Stimulated activated CD8-positive, alpha-beta memory T cell treated with anti-CD3 and anti-CD28 coated beads, Interleukin-2, amount 100 ng/mL, for 1 hour (primary cell): ENCODE data around the gene NRIP2.
A peak's percentile ranks its signal among the peaks of the same experiment; 100 is the strongest.

ENCODE experiments used
- DNase-seq, 2 donors: peaks; one replicate each; pipeline ENCODE4 v3.0.0-alpha.2; 2020; ENCODE audit warnings: low read depth in 2 of 2

NRIP2 gene

DNA sequence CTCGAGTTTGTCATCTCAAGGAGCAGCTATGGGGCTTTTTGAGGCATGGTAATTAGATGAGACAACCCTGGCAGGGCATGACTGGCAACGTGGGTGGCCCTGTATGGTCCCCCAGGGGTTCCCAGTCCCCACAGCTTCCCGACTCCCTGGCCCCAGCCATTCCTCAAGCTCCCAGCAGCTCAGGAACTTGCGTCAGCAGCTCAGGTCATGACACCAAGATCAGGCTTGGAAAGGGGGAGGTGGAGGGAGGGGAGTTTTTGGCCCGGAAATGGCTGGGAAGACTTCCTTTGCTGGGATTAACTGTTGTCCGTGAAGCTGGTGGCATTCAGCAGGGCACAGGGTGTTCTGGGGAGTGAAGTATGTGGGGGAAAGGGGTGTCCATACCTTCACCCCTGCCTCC is 10.4 kb upstream of the NRIP2 start:
- no peak for DNase-seq

- no peak for DNase-seq
Observed at GRCh38 chr12:2844786-2845185, 10.0 kb upstream of the NRIP2 start.

DNA sequence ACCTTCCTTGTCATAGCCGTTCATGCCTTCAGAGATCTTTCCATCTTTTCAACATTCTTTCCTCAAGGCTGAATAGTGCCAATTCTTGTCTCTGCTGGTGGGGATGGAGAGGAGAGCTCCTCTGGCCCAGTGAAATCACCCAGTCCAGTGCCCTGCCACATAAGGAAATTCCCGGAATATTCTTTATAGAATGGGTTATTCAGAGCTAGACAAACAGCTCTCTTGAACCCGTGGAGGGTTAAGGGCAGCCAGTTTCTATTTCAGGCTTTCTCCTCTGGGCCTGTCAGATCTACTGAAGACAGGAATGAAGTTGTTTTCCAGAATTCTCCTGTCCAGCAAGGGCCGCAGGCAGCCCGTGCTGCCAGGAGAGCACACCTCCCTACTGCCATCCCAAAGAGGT is 8.1 kb upstream of the NRIP2 start:
- DNase-seq, result no peak

DNA sequence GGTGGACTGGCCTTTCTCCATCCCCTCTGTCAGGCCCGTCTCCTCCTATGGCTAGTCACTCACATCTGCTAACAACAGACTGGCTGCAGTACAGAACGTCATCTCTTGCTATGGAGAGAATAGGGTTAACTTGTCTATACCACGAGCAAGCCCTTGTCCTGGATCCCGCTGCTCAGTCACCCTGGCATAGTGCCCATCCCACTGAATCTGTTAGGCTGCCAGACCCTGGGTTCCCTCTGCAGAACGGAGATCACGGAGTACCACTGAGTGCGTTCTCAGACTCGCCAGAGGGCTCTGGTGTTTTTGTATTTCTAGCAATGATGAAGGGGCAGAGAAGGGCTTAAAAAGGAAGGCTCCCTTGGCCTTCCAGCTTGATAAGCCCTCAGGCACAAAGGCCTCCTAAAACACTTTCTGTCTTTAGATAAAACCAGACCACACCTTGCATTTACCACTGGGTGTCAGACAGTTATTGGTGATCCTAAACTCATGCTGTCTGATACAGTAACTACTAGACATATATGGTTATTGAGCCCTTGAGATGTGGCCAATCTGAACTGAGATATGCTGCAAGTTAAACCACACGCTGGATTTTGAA is 6.3 kb upstream of the NRIP2 start:
- no peak for DNase-seq

DNA sequence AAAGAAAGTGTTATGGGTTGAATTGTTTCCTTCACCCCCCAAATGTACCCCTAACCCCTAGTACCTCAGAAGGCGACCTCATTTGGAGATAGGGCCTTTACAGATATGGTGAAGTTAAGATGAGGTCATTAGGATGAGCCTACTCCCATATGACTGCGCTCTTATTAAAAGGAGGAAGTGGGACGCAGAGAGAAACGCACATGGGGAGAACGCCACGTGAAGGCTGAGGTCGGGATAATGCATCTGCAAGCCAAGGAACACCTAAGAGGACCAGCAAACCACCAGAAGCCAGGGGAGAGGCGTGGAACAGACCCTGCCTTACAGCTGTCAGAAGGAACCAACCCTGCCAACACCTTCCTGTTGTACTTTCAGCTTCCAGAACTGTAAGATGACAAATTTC is 1.7 kb upstream of the NRIP2 start:
- DNase-seq, result no peak

GRCh38 chr12:2835691-2836403 is 1.0 kb upstream of the NRIP2 start:
- DNase-seq, result no peak

GRCh38 chr12:2833810-2834209 is 1.0 kb downstream of the NRIP2 start:
- DNase-seq, result no peak

DNA sequence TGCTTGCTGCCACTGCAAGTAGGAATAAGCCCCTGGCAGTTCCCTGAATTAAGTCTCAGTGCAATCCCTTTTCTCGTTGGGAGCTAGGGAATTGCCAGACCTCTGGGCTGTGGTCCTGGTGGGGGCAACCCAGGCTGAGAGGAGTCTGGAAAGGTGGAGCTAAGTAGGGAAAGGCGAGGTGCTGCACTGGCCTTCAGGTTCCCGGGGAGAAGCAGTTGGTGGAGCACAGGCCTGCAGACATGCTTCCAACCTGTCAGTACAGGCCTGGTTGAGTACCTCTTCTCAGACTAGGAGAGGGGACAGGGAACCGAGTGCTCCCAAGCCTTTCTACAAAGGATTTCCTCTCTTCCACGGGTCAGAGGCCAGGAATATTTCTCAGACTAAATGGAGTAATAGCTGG is 1.5 kb downstream of the NRIP2 start:
- DNase-seq, result no peak

DNA sequence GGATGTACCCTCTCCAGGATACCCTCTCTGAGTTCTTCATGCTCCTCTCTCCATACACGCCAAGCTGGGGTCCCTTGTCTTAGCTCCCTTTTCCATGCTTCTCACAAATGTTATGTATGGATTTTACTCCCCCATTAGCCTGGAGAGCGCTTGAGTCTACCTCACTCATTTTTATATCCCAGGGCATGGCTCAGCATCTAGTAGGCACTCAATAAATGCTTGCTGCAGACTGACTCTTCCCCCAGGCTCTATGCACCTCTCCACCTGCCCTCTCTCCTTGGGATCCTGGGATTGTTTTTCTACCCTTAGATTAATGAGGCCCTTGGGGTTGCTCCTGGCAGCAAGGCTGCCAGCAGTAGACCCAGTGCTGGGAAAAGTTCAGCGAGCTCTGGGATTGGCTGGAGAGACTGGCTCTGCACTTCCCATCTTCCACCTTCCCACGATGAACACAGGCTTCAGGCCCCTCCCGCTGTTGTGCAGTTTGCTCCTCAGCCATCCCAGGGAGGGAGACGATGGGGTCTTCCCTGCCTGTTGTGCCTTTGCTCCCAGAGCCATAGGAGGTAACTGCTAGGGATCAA is 2.2 kb downstream of the NRIP2 start:
- no peak for DNase-seq

DNA sequence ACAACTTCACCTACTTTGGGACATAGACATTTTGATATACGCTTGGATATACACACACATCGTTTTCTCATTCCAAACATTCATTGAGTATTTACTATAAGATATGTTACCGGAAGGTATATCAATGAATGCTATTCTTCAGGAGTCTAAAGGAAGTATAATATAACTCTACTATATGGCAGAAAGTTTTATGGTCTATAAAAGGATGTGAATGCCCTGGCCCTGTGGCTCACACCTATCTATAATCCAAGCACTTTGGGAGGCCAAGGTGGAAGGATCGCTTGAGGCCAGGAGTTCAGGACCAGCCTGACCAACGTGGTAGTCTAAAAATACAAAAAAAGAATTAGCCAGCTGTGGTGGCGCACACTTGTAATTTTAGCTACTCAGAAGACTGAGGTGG is 5.6 kb downstream of the NRIP2 start:
- no peak for DNase-seq

DNA sequence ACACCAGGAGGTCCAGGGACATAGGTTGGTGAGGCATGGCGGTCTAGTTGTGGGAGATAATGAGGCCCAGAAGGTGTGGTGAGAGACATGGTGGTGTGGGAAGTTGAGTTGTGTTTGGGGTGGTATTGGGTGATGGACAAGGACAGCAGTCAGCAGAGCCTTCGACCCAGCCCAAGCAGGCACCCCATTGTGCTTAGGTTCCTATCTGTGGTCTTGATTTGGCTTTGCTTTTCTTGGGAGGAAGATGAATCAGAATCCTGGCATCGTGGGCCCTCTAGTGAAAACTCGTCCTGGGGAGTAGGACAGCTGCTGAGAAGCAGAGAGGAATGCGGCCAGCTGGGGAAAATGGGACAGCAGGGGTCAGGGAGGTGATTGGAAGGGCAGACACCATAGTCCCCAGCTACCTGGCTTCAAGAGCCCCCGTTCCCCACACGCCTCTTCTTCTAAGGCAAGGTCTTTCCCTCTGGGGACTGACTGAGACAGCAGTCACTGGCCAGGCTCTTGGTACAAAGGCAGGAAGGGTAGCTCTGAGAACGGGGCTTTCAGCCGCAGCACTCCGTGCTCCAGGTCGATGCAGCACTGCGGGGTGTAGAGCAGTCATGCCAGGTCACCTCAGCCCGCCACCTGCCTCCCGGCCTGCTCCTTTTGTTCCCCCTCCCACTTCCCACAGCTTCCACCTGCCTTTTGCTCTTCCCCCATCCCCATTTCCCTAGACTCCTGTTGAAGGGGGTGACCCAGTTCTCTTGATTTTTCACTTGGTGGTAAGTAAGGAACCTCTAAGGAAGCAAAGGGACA is 7.9 kb downstream of the NRIP2 start:
- DNase-seq, result no peak

- DNase-seq, result no peak
Observed at GRCh38 chr12:2826036-2826435, 8.8 kb downstream of the NRIP2 start.

GRCh38 chr12:2825132-2825531 is 9.7 kb downstream of the NRIP2 start:
- DNase-seq, result no peak

GRCh38 chr12:2824541-2824940 is 10.3 kb downstream of the NRIP2 start:
- no peak for DNase-seq

GRCh38 chr12:2823483-2823882 is 11.4 kb downstream of the NRIP2 start:
- DNase-seq, result no peak

DNA sequence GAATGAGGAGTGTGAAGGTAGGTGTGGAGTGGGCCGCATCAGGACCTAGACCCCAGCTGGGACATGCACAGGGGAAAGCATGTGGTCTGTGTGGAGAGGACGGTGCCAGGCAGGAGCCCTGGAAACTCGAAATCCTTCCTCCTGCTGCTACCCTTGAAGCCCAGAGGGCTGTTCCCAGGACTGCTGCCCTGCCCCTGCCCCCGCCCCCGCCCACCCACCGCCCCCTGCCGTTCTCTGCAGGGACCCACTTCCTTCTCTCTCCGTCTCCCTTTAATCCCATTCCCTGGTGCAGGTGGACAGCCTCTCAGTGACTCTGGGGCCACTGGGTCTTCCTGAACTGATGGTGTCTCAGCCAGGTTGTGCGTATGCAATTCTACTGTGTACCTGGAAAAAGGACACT is 14.4 kb downstream of the NRIP2 start:
- DNase-seq, result no peak

DNA sequence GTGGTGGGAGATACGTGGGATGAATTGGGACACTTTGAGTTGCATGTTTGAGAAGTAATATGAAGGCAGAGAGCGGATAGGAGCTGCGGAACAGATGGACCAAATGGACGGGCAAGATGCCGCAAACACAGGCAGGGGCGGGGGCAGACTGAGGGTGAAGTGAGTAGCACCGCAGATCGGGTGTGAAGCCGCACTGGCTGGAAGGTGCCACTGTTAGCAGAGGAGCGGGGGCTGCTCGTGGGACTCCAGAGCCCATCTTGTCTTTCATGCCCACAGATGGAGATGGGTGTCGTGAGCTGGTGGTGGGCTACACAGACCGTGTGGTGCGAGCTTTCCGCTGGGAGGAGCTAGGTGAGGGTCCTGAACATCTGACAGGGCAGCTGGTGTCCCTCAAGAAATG is 15.0 kb downstream of the NRIP2 start:
- DNase-seq, result no peak

- DNase-seq, result peak in 1 of 2 donors; percentile 28
Observed at GRCh38 chr12:2813214-2814185, 21.3 kb downstream of the NRIP2 start.

DNA sequence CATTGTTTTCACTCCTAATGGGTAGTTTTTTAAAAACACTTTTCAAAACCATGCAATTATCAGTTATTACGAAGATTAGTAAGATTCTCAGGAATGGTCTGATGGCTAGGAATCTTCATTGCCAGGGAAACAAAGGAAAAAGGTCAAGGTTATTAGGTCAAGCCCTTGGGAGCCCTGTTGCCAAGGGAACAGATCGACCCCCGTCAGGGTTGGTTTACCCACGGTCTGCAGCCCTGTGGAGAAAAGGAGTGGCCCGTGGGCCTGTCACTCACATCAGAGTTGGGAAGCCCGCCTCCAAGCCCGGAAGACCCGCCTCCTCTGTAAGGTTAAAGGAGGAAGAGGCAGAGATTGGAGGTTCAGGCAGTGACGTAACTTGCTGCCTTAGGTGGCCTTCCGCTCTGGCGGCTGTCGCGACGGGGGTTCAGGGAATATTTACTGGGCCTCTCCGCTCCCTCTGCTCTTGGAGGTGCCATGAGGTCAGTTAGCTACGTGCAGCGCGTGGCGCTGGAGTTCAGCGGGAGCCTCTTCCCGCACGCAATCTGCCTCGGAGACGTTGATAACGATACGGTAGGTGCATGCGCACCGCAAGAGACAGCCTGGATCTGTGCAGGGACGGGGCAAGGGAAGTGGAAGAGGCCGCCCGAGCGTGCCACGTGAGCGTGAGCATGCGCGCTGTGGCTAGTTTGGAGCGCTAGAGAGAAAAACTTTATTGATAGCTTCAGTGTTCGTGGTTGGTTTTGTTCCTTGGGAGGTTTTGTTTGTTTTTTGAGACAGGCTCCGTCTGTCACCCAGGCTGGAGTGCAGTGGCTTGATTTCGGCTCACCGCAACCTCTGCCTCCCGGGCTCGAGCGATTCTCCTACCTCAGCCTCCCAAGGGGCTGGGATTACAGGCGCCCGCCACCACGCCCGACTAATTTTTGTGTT is 22.3 kb downstream of the NRIP2 start, which contains the start of gene ITFG2:
Gene ITFG2, plus strand, starts transcription at position 379 of the 924 bp plus-strand sequence. Its CDS starts 93 bp downstream, at position 472.
- peak; percentile 83 to 92 for DNase-seq

- DNase-seq, result no peak
Observed at GRCh38 chr12:2811801-2812200, 23.0 kb downstream of the NRIP2 start.
